HepG2 (cell line): ENCODE results near the gene PLD6. TPM values are rescaled to one million over a fixed set of nuclear protein-coding genes. Genes with fewer than 3 reads are reported as not detected.
A peak's percentile ranks its signal among the peaks of the same experiment; 100 is the strongest.

Source experiments
- ATF5 ChIP-seq: sonication (generic); formaldehyde crosslinking; IDR thresholded peaks from 2 replicates; pipeline ENCODE4 v1.4.0; 2020; ENCODE audit warnings: mild to moderate bottlenecking, low read depth, missing genetic modification reagents
- CEBPG ChIP-seq: IDR thresholded peaks from 2 replicates; pipeline ENCODE4 v1.6.1; 2016
- DPF2 ChIP-seq: sonication (generic); formaldehyde crosslinking; IDR thresholded peaks from 2 replicates; pipeline ENCODE4 v1.4.0; 2020; ENCODE audit warnings: mild to moderate bottlenecking, low read depth, missing genetic modification reagents, borderline replicate concordance
- ESRRA ChIP-seq: sonication (generic); formaldehyde crosslinking; IDR thresholded peaks from 2 replicates; pipeline ENCODE4 v1.5.1; 2020; ENCODE audit warnings: mild to moderate bottlenecking, low read depth, missing genetic modification reagents
- HDAC2 ChIP-seq: sonication (generic); formaldehyde crosslinking; IDR thresholded peaks from 2 replicates; pipeline ENCODE4 v1.4.0; 2020; ENCODE audit warnings: missing genetic modification reagents
- HMGA1 ChIP-seq: sonication (generic); formaldehyde crosslinking; conservative IDR thresholded peaks from 2 replicates; pipeline ENCODE4 v1.4.0; 2020; ENCODE audit warnings: missing genetic modification reagents
- KMT2A ChIP-seq: sonication (generic); formaldehyde crosslinking; IDR thresholded peaks from 2 replicates; pipeline ENCODE4 v1.4.0; 2020; ENCODE audit warnings: missing genetic modification reagents
- MEIS1 ChIP-seq: sonication (generic); formaldehyde crosslinking; IDR thresholded peaks from 2 replicates; pipeline ENCODE4 v1.9.0; 2021; ENCODE audit warnings: mild to moderate bottlenecking, missing genetic modification reagents, moderate library complexity, borderline replicate concordance
- MYC ChIP-seq: sonication (generic); formaldehyde crosslinking; IDR thresholded peaks from 2 replicates; pipeline ENCODE4 v1.9.0; 2021; ENCODE audit warnings: missing genetic modification reagents, borderline replicate concordance
- MZF1 ChIP-seq: sonication (generic); formaldehyde crosslinking; IDR thresholded peaks from 2 replicates; pipeline ENCODE4 v1.8.1; 2023; ENCODE audit warnings: mild to moderate bottlenecking, missing genetic modification reagents, borderline replicate concordance
- NKX3-1 ChIP-seq: sonication (generic); formaldehyde crosslinking; IDR thresholded peaks from 2 replicates; pipeline ENCODE4 v1.5.0; 2020; ENCODE audit warnings: missing genetic modification reagents
- ONECUT2 ChIP-seq: sonication (generic); formaldehyde crosslinking; IDR thresholded peaks from 2 replicates; pipeline ENCODE4 v1.4.0; 2020; ENCODE audit warnings: missing genetic modification reagents
- RFXAP ChIP-seq: sonication (generic); formaldehyde crosslinking; IDR thresholded peaks from 2 replicates; pipeline ENCODE4 v1.4.0; 2020; ENCODE audit warnings: missing genetic modification reagents, borderline replicate concordance
- SALL2 ChIP-seq: sonication (generic); formaldehyde crosslinking; IDR thresholded peaks from 2 replicates; pipeline ENCODE4 v1.8.1; 2023; ENCODE audit warnings: mild to moderate bottlenecking, missing genetic modification reagents, inconsistent platforms
- SP140L ChIP-seq: sonication (generic); formaldehyde crosslinking; IDR thresholded peaks from 2 replicates; pipeline ENCODE4 v1.4.0; 2020; ENCODE audit warnings: missing genetic modification reagents, borderline replicate concordance
- ZNF3 ChIP-seq: IDR thresholded peaks from 2 replicates; pipeline ENCODE4 v1.7.0; 2017; ENCODE audit warnings: inconsistent platforms
- ZNF354B ChIP-seq: sonication (generic); formaldehyde crosslinking; IDR thresholded peaks from 2 replicates; pipeline ENCODE4 v1.8.0; 2022; ENCODE audit warnings: mild to moderate bottlenecking, missing genetic modification reagents
- ZNF430 ChIP-seq: sonication (generic); formaldehyde crosslinking; IDR thresholded peaks from 2 replicates; pipeline ENCODE4 v1.9.0; 2021; ENCODE audit warnings: mild to moderate bottlenecking, missing genetic modification reagents
- ZNF543 ChIP-seq: sonication (generic); formaldehyde crosslinking; IDR thresholded peaks from 2 replicates; pipeline ENCODE4 v1.4.0; 2020; ENCODE audit warnings: mild to moderate bottlenecking, missing genetic modification reagents
- ZNF766 ChIP-seq: sonication (generic); formaldehyde crosslinking; IDR thresholded peaks from 2 replicates; pipeline ENCODE4 v1.5.0; 2020; ENCODE audit warnings: missing genetic modification reagents, borderline replicate concordance
- ZNF770 ChIP-seq: sonication (generic); formaldehyde crosslinking; IDR thresholded peaks from 2 replicates; pipeline ENCODE4 v1.5.0; 2020; ENCODE audit warnings: mild to moderate bottlenecking, missing genetic modification reagents
- ZNF841 ChIP-seq: sonication (generic); formaldehyde crosslinking; IDR thresholded peaks from 2 replicates; pipeline ENCODE4 v1.8.1; 2023; ENCODE audit warnings: missing genetic modification reagents, borderline replicate concordance
- polyA plus RNA-seq, 8 experiments: library from polyadenylated mRNA; depleted of rRNA in 3 of 8; stranded (reverse) in 7 of 8; unstranded in 1 of 8; fragments of >200 nt; fragmentation: Illumina TruSeq in 4 of 8; extraction: Trizol in 4 of 8; gene quantifications; 2 replicates each; pipeline versions ENCODE4 v1.2.1 to v1.2.3, GENCODE V29; 2011 to 2016; ENCODE audit warnings: low read depth in 4 of 8, missing spikeins in 1 of 8, mixed read lengths in 1 of 8; ENCODE audit not compliant: insufficient read depth in 1 of 8
- total RNA-seq, 5 experiments: library from RNA; depleted of rRNA; stranded (reverse); fragments of >200 nt; fragmentation: Illumina TruSeq; extraction: Trizol; gene quantifications; 2 replicates each; pipeline ENCODE4 v1.2.3, GENCODE V29; 2016; ENCODE audit warnings: low read depth in 1 of 5

The PLD6 gene
- total and polyA plus RNA-seq, 2 of the 13 experiments (the other 11 are each of a cell fraction or from before 2014, with no cell fraction given), result 5.2 to 11.4 TPM

GRCh38 chr17:17237026-17237799, 31.1 kb upstream of the PLD6 start, which contains the start of gene FLCN (continued):
- TF ChIP-seq ZNF543 (CRISPR knock-in tag) (peak; percentile 63), ZNF766 (CRISPR knock-in tag) (no peak), ZNF770 (CRISPR knock-in tag) (no peak), ATF5 (CRISPR knock-in tag) (no peak), CEBPG (CRISPR knock-in tag) (no peak), ZNF430 (peak; percentile 60; the same call in 1 of the 2 replicates), ZNF841 (CRISPR knock-in tag) (no peak), MEIS1 (peak; percentile 43; the same call in 1 of the 2 replicates), SALL2 (CRISPR knock-in tag) (0 out of 2 replicates have a peak, but pooled peaks have one; percentile 41), HMGA1 (no peak), ZNF3 (CRISPR knock-in tag) (no peak), DPF2 (CRISPR knock-in tag) (no peak), ESRRA (CRISPR knock-in tag) (no peak), ONECUT2 (CRISPR knock-in tag) (no peak), ZNF354B (CRISPR knock-in tag) (no peak), MZF1 (CRISPR knock-in tag) (no peak), KMT2A (CRISPR knock-in tag) (0 out of 2 replicates have a peak, but pooled peaks have one; percentile 16), RFXAP (CRISPR knock-in tag) (peak; percentile 57; the same call in 1 of the 2 replicates), NKX3-1 (CRISPR knock-in tag) (peak; percentile 38; the same call in 1 of the 2 replicates), SP140L (no peak), MYC (CRISPR knock-in tag) (peak; percentile 46; the same call in 1 of the 2 replicates), HDAC2 (no peak; the same call in 1 of the 2 replicates)
